NK-92 (cell line): ENCODE results near the gene PARD6B.
"Not testable (repeated sequence)": the region's sequence is repeated elsewhere in the genome, so short reads cannot be mapped to it uniquely, and the experiment has no call there.

ENCODE experiments used
- DNase-seq: peaks from one replicate; lab custom pipeline; 2025; ENCODE audit not compliant: unreplicated experiment; lab: John Stamatoyannopoulos, UW

The PARD6B gene

GRCh38 chr20:50743087-50743486 lies 11.7 kb downstream of the PARD6B start:
- DNase-seq = no peak

DNA sequence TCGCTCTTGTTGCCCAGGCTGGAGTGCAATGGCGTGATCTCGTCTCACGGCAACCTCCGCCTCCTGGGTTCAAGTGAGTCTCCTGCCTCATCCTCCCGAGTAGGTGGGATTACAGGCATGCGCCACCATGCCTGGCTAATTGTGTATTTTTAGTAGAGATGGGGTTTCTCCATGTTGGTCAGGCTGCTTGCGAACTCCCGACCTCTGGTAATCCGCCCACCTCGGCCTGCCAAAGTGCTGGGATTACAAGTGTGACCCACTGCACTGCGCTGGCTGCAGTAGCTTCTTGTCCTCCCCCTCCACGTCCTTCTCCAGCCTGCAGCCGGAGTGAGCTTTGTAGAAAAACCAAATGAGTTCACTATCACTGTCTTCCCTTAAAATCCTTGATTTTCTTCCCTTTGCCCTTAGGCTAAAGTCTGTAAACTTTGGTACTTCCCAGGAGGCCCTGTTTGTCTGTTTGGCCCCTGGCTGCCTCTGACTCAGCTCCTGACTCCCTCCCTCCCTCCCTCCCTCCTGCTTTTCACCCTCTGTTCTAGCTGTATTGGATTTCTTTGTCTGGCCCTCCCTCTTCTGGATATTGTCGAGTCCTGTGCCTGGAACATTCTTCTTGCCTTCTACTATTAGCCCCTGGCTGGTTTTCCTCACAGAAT lies 12.9 kb downstream of the PARD6B start:
- no peak for DNase-seq

DNA sequence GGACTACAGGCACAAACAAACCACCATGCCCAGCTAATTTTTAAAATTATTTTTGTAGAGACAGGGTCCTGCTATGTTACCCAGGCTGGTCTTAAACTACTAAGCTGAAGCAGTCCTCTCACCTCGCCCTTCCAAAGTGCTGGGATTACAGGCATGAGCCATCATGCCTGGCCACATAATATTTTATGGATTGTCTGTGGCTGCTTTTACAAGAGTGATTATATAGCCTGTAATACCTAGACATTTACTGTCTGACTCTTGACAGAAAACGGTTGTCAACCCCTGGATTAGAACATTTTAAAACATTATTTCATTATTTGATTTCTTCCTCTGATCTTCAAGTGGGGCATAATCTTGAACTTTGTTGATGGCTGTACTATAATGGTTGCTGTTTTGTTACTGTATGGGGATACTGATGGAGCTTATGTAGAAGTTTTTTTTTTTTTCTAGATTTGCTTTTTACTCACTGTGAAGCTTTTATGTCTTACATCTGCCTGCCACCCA lies 14.3 kb downstream of the PARD6B start:
- DNase-seq = no peak

- no peak for DNase-seq
Observed at GRCh38 chr20:50746138-50746940, 15.0 kb downstream of the PARD6B start.

DNA sequence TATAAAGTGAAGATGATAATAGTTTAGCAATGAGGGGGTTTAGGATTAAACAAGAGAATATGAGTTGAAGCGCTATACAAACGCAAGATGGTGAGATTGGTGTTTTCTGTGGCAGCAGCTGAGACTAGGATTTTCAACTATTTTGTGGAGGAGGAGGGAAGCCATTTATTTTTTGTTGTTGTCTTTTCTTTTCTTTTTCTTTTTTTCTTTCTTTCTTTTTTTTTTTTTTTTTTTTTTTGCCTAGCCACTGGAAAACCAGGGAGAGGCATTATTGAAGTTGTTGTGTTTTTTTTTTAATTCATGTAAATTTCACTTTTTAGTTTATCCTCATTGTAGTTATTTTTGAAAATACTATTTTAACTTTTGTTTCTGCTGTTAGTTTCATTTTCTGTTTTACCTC lies 15.9 kb downstream of the PARD6B start:
- DNase-seq = no peak

DNA sequence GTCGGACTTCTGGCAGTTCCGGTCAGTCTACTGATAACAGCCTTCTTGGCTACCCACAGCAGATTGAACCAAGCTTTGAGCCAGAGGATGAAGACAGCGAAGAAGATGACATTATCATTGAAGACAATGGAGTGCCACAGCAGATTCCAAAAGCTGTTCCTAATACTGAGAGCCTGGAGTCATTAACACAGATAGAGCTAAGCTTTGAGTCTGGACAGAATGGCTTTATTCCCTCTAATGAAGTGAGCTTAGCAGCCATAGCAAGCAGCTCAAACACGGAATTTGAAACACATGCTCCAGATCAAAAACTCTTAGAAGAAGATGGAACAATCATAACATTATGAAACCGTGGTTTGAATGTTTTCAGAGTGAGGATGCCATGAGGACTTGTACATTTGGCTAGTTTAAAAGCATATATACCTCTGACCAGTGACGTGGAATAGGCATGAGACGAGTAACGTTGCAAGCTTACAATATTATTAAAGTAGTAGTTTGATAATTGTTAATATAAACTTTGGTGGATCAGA lies 18.8 kb downstream of the PARD6B start:
- DNase-seq = no peak

GRCh38 chr20:50753152-50753551 lies 21.8 kb downstream of the PARD6B start:
- DNase-seq = no peak

DNA sequence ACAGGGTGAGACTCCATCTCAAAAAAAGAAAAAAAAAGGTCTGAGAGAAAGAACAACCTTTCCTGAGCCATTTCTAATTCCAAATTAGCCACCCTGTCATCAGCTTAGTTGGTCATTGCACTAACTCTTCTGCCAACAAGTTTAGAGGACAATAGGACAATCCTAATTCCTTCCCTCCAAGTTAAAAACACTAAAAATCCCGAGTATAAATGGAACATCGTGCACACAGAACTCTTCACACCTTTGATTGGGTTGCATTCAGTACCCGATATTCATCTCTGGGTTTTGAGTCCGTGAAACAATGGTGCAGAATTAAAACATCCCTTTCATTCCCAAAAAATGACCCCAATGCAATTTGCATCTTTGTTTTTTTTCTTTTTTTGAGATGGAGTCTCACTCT lies 23.0 kb downstream of the PARD6B start:
- no peak for DNase-seq

- no peak for DNase-seq
Observed at GRCh38 chr20:50756447-50756846, 25.1 kb downstream of the PARD6B start.

DNA sequence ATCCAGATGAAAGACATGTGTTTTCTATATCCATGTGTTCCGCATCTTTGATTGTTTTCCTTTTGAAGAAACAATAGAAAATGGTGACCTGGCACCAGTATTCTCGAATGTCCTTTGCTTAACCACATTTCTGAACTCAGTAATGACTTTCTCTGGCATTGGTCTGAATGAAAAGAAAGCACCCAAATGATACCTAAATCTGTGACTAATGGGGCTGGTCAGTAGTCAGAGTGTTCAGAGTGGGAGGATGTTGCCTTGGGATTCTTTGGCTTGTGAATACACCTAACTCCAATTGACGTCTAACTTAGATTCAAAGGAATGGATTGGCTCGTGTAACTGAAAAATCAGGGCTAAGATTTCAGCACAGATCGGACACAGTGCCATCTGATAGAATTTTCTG lies 27.1 kb downstream of the PARD6B start:
- no peak for DNase-seq

GRCh38 chr20:50758992-50759391 lies 27.6 kb downstream of the PARD6B start:
- DNase-seq = no peak

- DNase-seq = no peak
Observed at GRCh38 chr20:50759678-50760077, 28.3 kb downstream of the PARD6B start.

- DNase-seq = no peak
Observed at GRCh38 chr20:50762045-50762422, 30.7 kb downstream of the PARD6B start.

DNA sequence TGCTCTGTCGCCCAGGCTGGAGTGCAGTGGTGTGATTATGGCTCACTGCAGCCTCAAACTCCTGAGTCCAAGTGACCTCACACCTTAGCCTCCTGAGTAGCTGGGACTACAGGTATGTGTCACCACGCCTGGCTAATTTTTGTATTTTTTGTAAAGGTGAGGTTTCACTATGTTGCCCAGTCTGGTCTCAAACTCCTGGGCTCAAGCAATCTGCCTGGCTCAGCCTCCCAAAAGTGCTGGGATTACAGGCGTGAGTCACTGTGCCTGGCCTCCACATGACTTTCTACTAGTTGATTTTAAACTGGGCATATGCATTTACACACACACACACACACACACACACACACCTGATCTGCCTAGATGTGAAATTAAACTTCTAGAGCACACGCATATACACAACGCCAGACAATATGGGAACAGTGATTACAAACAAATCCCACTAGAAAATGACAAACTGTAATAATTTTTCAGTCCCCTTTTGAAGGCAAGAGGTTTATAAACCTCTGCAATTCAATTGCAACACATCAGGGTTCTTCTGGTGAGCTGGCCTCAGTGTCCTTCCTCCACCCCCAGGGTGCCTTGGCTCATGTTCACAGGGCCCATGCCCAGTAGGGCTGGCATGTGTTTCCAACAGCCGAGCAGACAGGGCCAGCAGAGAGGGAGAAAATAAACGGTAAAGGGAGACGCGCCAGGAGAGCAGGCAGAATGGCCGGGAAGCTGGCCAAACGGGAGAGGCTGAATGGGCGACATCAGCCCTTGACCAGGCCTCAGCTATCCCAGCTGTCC lies 31.2 kb downstream of the PARD6B start:
- no peak for DNase-seq

- not testable (repeated sequence) for DNase-seq
Observed at GRCh38 chr20:50763550-50764458, 32.4 kb downstream of the PARD6B start.

- not testable (repeated sequence) for DNase-seq
Observed at GRCh38 chr20:50765251-50765650, 33.9 kb downstream of the PARD6B start.

- no peak for DNase-seq
Observed at GRCh38 chr20:50765674-50766073, 34.3 kb downstream of the PARD6B start.

DNA sequence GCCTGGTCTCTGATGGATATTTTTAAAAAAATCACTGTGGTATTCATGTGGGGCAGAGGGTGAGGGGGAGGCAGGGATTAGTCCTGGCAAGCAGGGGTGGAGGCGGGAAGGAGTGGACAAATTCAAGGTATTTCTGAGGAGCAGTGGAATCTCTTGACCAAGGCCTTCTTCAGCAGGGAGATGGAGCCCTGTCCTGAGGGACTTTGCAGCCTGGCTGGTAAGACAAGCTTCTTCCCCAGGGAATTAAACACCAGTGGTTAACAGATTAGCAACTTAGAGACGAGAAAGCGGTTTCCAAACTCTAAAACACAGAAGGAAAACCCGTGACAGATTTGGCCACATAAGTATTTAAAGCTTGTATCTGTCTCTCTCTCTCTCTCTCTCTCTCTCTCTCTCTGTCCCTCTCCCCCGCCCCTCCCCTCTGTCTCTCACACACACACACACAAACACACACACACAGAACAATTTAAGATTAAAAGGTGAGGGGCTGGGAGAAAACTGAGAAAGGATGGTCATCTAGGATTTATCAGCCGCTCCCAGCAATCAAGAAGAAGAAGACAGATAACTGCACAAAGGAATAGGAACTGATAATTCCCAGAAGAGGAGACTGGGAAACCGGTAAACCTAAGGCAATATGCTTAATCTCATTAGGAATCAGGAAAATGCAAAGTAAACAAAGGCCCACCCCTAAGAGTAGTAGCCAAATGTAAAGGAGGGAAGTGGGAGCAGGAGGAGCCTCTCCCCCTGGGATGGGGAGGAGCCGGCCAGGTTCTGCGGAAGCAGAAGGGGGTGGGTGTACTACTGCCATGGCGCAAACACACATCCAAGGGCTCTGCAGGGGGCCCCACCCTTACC lies 35.8 kb downstream of the PARD6B start:
- not testable (repeated sequence) for DNase-seq

GRCh38 chr20:50768991-50769390 lies 37.6 kb downstream of the PARD6B start:
- not testable (repeated sequence) for DNase-seq
